Panc1 (cell line): ENCODE results near the gene ADRM1. TPM values are rescaled to one million over a fixed set of nuclear protein-coding genes. Genes with fewer than 3 reads are reported as not detected.

Experiments
- ATAC-seq: fragments of 200-7000 bp; cut with Tn5 transposase; 2 replicates; pipeline ENCODE4 v1.9.1; 2020; ENCODE audit warnings: mild to moderate bottlenecking, moderate library complexity
- BruUV-seq: library from RNA; stranded (reverse); fragments of 400-500 nt; replicated peaks from 2 replicates; lab custom pipeline; 2021; lab: Mats Ljungman, UMichigan
- CTCF ChIA-PET: fragments of 300-600 bp; sonication (Branson Sonifier 250); formaldehyde crosslinking; loops from one replicate; lab custom pipeline; 2022; ENCODE audit warnings: antibody characterized with exemption; lab: Charles Lee
- POLR2A ChIA-PET: fragments of 300-600 bp; sonication (Branson Sonifier 250); formaldehyde crosslinking; loops from one replicate; lab custom pipeline; 2022; ENCODE audit warnings: antibody characterized with exemption; lab: Charles Lee
- DNase-seq: peaks from one replicate; pipeline ENCODE4 v3.0.0-alpha.2; 2010; ENCODE audit warnings: low read depth, low spot score
- H3K27ac ChIP-seq: 2 replicates; pipeline ENCODE4 v1.5.1; 2011; ENCODE audit warnings: mild to moderate bottlenecking, low read length, inconsistent platforms
- H3K27me3 ChIP-seq: fragments of 200-500 bp; sonication (Bioruptor generic); 2 replicates; pipeline ENCODE4 v1.6.0; 2014; ENCODE audit warnings: low read length, inconsistent platforms; ENCODE audit not compliant: control insufficient read depth, insufficient read depth
- H3K36me3 ChIP-seq: fragments of 200-500 bp; sonication (Bioruptor generic); 2 replicates; pipeline ENCODE4 v1.5.1; 2014; ENCODE audit warnings: inconsistent platforms, mild to moderate bottlenecking, low read length, moderate library complexity; ENCODE audit not compliant: control insufficient read depth, insufficient read depth
- H3K4me1 ChIP-seq: 2 replicates; pipeline ENCODE4 v1.5.1; 2011; ENCODE audit warnings: inconsistent platforms, mild to moderate bottlenecking, low read length, moderate library complexity; ENCODE audit not compliant: control insufficient read depth, insufficient read depth
- H3K4me3 ChIP-seq, 2 experiments: 2 replicates each; pipeline ENCODE4 v1.5.1; 2011 to 2012; ENCODE audit warnings: low read depth in 2 of 2, low read length in 2 of 2, mild to moderate bottlenecking in 2 of 2, inconsistent platforms in 1 of 2, moderate library complexity in 1 of 2
- H3K9me3 ChIP-seq: fragments of 200-500 bp; sonication (Bioruptor generic); 2 replicates; pipeline ENCODE4 v1.5.1; 2014; ENCODE audit warnings: low read depth, mild to moderate bottlenecking, inconsistent platforms, low read length, moderate library complexity; ENCODE audit not compliant: control insufficient read depth, insufficient read depth
- CTCF ChIP-seq: fragments of 450-650 bp; IDR thresholded peaks from 2 replicates; pipeline ENCODE4 v1.5.1; 2017; ENCODE audit warnings: mild to moderate bottlenecking
- POLR2AphosphoS5 ChIP-seq: IDR thresholded peaks from 2 replicates; pipeline ENCODE4 v1.6.1; 2012; ENCODE audit warnings: mild to moderate bottlenecking, low read depth, low read length, moderate library complexity
- REST ChIP-seq, 2 experiments: IDR thresholded peaks; 2 replicates each; pipeline ENCODE4 v1.6.1; 2011 to 2012; ENCODE audit warnings: low read depth in 2 of 2, control low read depth in 1 of 2, low read length in 1 of 2, mild to moderate bottlenecking in 1 of 2, moderate library complexity in 1 of 2; ENCODE audit not compliant: insufficient read depth in 1 of 2
- SIN3A ChIP-seq: IDR thresholded peaks from 2 replicates; pipeline ENCODE4 v1.6.1; 2012; ENCODE audit warnings: low read depth, mild to moderate bottlenecking, low read length, moderate library complexity, borderline replicate concordance; ENCODE audit not compliant: insufficient read depth
- TCF7L2 ChIP-seq: IDR thresholded peaks from 2 replicates; pipeline ENCODE4 v1.6.1; 2011; ENCODE audit warnings: mild to moderate bottlenecking, low read depth, low read length, inconsistent platforms
- in situ Hi-C: cut with HindIII; loops from 2 replicates; pipeline ENCODE4 v1.10.0; 2016; ENCODE audit warnings: low sequenced_read_pairs, low pct_unique_long_range_greater_than_20kb
- intact Hi-C: fragments of 100-400 bp; cut with micrococcal nuclease; formaldehyde crosslinking; loops from one replicate; pipeline ENCODE4 v1.10.0; 2022; ENCODE audit not compliant: unreplicated experiment
- total RNA-seq: library from RNA; stranded (reverse); gene quantifications from one replicate; pipeline ENCODE4 v1.2.1, GENCODE V29; 2021; ENCODE audit not compliant: unreplicated experiment

ADRM1 gene
- total RNA-seq, 1 experiment from 2014 or later: 194 TPM

GRCh38 chr20:62307226-62308101, 4.7 kb downstream of the ADRM1 start:
- intact Hi-C loops: no loop called here
- H3K4me1 ChIP-seq: peaks cover 63% of the 10 kb centered on the region
- no peak for ATAC-seq

GRCh38 chr20:62308102-62308822, 5.5 kb downstream of the ADRM1 start:
- no peaks in the 10 kb centered on the region for H3K27me3 ChIP-seq
- ATAC-seq (peak; percentile 2), DNase-seq (no peak)
- TF ChIP-seq SIN3A (no peak), REST (IDR thresholded peaks at IDR 0.05; ENCODE audit: insufficient read depth in 1 of 2, low read depth in 2 of 2, low read length in 1 of 2) (no peak), TCF7L2 (peak; percentile 68), CTCF (no peak), POLR2AphosphoS5 (no peak)
- in situ Hi-C loops: no loop called here
- POLR2A ChIA-PET: no interaction called here
- H3K4me3 ChIP-seq: no peak overlapping the region
- H3K27ac ChIP-seq: peak overlapping the region; percentile 91
- CTCF ChIA-PET: no interaction called here
- H3K36me3 ChIP-seq: peaks cover 9% of the 10 kb centered on the region
- intact Hi-C loops: no loop called here
- peaks cover 63% of the 10 kb centered on the region for H3K4me1 ChIP-seq
- no peaks in the 10 kb centered on the region for H3K9me3 ChIP-seq
- BruUV-seq: TSS peak; percentile 35

More at GRCh38 chr20:62307226-62308101, 4.7 kb downstream of the ADRM1 start:
- CTCF ChIA-PET: interaction anchor here (2.8 kb wide), 1 partner anchor 75 kb away, joined by 7 read pairs; no protein-coding TSS in a partner anchor
- Histone ChIP-seq H3K9me3 (no peaks in the 10 kb centered on the region), H3K36me3 (peaks cover 9% of the 10 kb centered on the region), H3K4me3 (no peak overlapping the region), H3K27ac (peak overlapping the region; percentile 91), H3K27me3 (no peaks in the 10 kb centered on the region)
- TF ChIP-seq POLR2AphosphoS5 (peak; percentile 49), TCF7L2 (no peak)
- POLR2A ChIA-PET: no interaction called here
- DNase-seq: no peak
- in situ Hi-C loops: no loop called here
- no TSS peak for BruUV-seq
